Tibial artery (tissue), 4 donors: ENCODE results near the gene PRKG1.

Experiments used
- DNase-seq, 2 donors: peaks; one replicate each; pipeline ENCODE4 v3.0.0-alpha.2; 2019
- H3K27ac ChIP-seq, 2 donors: fragments of 200-600 bp; sonication (generic) in 1 of 2; 1 replicate in 1 of 2; 2 replicates in 1 of 2; pipeline ENCODE4 v1.5.1; 2018 to 2019; ENCODE audit warnings: mild to moderate bottlenecking in 1 of 2
- H3K27me3 ChIP-seq, 2 donors: fragments of 200-600 bp; sonication (generic) in 1 of 2; one replicate each; pipeline versions ENCODE4 v1.5.1 to v1.6.0; 2016 to 2019
- H3K36me3 ChIP-seq, 3 donors: fragments of 200-600 bp; sonication (generic) in 2 of 3; one replicate each; pipeline ENCODE4 v1.5.1; 2016 to 2019; ENCODE audit warnings: mild to moderate bottlenecking in 2 of 3
- H3K4me1 ChIP-seq, 4 donors: fragments of 200-600 bp; sonication (generic) in 2 of 4; 1 replicate in 3 of 4; 2 replicates in 1 of 4; pipeline ENCODE4 v1.5.1; 2016 to 2019
- H3K4me3 ChIP-seq, 2 donors: fragments of 200-600 bp; sonication (generic) in 1 of 2; 1 replicate in 1 of 2; 2 replicates in 1 of 2; pipeline ENCODE4 v1.5.1; 2018 to 2019; ENCODE audit warnings: mild to moderate bottlenecking in 2 of 2
- H3K9me3 ChIP-seq, 3 donors: fragments of 200-600 bp; sonication (generic) in 1 of 3; one replicate each; pipeline ENCODE4 v1.5.1; 2016 to 2019
- CTCF ChIP-seq, 2 experiments: fragments of 200-600 bp in 1 of 2; fragments of 450-650 bp in 1 of 2; IDR thresholded peaks; one replicate each; pipeline ENCODE4 v1.5.1; 2017 to 2019; ENCODE audit warnings: antibody characterized with exemption in 2 of 2, mild to moderate bottlenecking in 1 of 2, moderate library complexity in 1 of 2
- intact Hi-C: fragments of 100-400 bp; cut with DNase I; formaldehyde crosslinking; loops from one replicate; pipeline ENCODE4 v1.15.0; 2023; ENCODE audit warnings: low total_unique reads

Gene PRKG1

GRCh38 chr10:51180141-51180540, 105.9 kb downstream of the PRKG1 start:
- Histone ChIP-seq H3K36me3 (no peaks in the 10 kb centered on the region), H3K27me3 (no peaks in the 10 kb centered on the region)
- no peak for TF ChIP-seq CTCF (IDR thresholded peaks at IDR 0.05)

GRCh38 chr10:51183783-51184182, 109.5 kb downstream of the PRKG1 start:
- H3K27me3 ChIP-seq = no peaks in the 10 kb centered on the region
- DNase-seq = no peak
- intact Hi-C loops = no loop called here
- no peaks in the 10 kb centered on the region for H3K36me3 ChIP-seq
- peaks cover 0 to 39% (median 13%) of the 10 kb centered on the region in 4 donors for H3K4me1 ChIP-seq
- no peaks in the 10 kb centered on the region for H3K9me3 ChIP-seq
- no peak overlapping the region for H3K27ac ChIP-seq
- no peak for TF ChIP-seq CTCF (IDR thresholded peaks at IDR 0.05)
- no peak overlapping the region for H3K4me3 ChIP-seq

More at GRCh38 chr10:51180141-51180540, 105.9 kb downstream of the PRKG1 start:
- peaks cover 0 to 27% (median 2%) of the 10 kb centered on the region in 4 donors for H3K4me1 ChIP-seq
- no peak for DNase-seq
- H3K4me3 ChIP-seq = no peak overlapping the region
- H3K9me3 ChIP-seq = no peaks in the 10 kb centered on the region
- no peak overlapping the region for H3K27ac ChIP-seq
- intact Hi-C loops = no loop called here

- Histone ChIP-seq H3K27ac (no peak overlapping the region), H3K27me3 (no peaks in the 10 kb centered on the region), H3K4me1 (peaks cover 0 to 65% (median 18%) of the 10 kb centered on the region in 4 donors), H3K36me3 (no peaks in the 10 kb centered on the region), H3K4me3 (no peak overlapping the region), H3K9me3 (no peaks in the 10 kb centered on the region)
- intact Hi-C loops = no loop called here
- no peak for DNase-seq
- no peak for TF ChIP-seq CTCF (IDR thresholded peaks at IDR 0.05)
Observed at GRCh38 chr10:51186361-51186760, 112.1 kb downstream of the PRKG1 start.

GRCh38 chr10:51188008-51188407, 113.7 kb downstream of the PRKG1 start:
- Histone ChIP-seq H3K27ac (peak overlapping the region in 1 of 2 donors; percentile 2), H3K4me1 (peaks cover 0 to 81% (median 18%) of the 10 kb centered on the region in 4 donors), H3K9me3 (no peaks in the 10 kb centered on the region), H3K36me3 (no peaks in the 10 kb centered on the region), H3K4me3 (no peak overlapping the region), H3K27me3 (no peaks in the 10 kb centered on the region)
- intact Hi-C loops = no loop called here
- no peak for TF ChIP-seq CTCF (IDR thresholded peaks at IDR 0.05)
- no peak for DNase-seq

GRCh38 chr10:51188866-51189265, 114.6 kb downstream of the PRKG1 start:
- H3K27me3 ChIP-seq = no peaks in the 10 kb centered on the region
- peak overlapping the region; percentile 2 to 12 for H3K27ac ChIP-seq
- intact Hi-C loops = no loop called here
- TF ChIP-seq CTCF (IDR thresholded peaks at IDR 0.05) = no peak
- H3K4me3 ChIP-seq = no peak overlapping the region
- H3K36me3 ChIP-seq = no peaks in the 10 kb centered on the region
- H3K4me1 ChIP-seq = peaks cover 0 to 83% (median 18%) of the 10 kb centered on the region in 4 donors
- no peak for DNase-seq
- no peaks in the 10 kb centered on the region for H3K9me3 ChIP-seq
